NCI-H226 (cell line): Measurements from ENCODE around the gene CRTC3.
"Not testable (repeated sequence)": the region's sequence is repeated elsewhere in the genome, so short reads cannot be mapped to it uniquely, and the experiment has no call there.

Experiments used
- DNase-seq: peaks from one replicate; pipeline ENCODE4 v3.0.0-alpha.2; 2015

Gene CRTC3

DNA sequence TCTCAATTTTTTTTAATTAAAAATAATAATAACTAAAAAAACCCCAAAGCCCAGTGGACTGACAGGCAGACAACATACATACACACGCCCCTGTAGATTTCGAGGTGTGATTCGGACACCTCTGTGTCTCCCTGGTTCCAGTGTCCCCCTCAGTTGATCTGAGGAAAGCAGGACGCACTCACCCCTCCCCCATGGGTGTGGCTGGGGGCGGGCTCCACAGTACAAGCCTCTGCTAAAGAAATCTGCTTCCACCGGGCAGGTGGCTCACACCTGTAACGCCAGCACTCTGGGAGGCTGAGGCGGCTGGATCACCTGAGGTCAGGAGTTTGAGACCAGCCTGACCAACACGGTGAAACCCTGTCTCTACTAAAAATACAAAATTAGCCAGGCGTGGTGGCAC lies 153.6 kb downstream of the CRTC3 start:
- no peak for DNase-seq

DNA sequence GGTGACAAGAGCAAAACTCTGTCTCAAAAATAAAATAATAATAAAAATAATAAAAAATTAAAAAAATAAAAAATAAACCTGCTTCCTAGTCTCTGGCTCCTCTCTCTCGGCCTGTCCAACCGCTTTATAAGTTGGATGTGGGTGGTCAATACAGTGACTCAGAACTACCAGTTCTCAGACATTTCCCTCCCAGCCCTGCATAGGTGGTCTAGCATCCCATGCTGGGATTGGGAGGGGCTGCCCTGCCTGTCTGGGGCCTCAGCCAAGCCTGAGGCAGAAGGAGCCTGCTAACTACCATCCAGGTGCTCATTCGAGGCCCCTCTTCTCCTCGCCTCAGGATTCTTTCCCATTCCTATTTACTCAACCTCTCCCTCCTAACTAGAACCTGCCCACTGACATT lies 154.2 kb downstream of the CRTC3 start:
- DNase-seq, result no peak

DNA sequence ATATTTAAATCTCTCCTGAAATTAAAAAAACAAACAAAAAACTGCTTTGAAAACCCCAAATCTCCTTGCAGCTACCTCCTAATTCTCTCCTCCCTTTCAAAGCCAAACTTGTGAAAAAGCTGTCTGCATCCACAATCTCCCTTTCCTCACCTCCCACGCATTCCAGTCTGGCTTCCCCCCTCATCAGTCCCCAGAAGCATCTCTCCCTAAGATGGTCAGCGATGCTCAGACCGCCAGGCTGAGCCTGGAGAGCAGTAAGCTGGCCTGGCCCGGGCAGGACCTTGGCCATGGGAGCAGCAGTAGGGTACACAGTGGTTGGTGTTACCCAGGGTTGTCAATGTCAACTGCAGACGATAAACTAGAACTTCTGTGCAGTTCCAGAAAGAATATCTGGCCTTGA lies 154.6 kb downstream of the CRTC3 start:
- peak; percentile 7 for DNase-seq

DNA sequence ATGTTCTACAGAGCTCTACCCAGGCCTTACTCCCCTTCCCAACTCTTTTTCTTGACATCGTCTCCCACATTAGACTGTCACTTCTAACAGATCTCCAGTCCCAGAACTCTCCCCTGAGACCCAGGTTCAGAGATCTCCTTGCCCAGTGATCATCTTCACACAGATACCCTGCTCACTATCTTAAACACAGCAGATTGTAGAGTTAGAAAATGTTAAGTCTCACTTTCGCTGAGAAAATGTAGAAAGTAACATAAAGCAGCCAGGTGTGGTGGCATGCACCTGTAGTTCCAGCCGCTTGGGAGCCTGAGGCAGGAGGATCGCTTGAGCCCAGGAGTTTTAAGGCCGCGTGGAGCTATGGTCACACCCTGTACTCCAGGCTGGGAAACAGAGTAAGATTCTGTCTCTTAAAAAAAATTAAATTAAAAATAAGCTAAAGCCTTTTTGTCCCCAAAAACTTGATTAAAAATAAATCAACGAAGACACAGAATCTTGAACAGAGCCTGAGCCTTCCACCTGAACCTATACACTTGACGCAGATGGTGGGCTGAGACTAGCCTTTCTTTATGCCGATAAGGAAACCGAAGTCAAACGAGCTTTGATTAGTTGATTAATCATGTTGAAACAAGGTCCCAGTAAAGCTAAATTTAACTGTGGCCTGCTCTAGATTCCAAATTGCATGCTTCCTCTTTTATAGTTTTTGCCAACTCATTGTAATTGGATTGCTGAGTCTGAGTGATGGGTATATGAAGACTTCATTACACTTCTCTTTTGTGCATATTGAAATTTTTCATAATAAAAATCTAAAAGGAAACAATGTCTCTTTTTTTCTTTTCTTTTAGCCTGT lies 156.1 kb downstream of the CRTC3 start:
- DNase-seq, result no peak

DNA sequence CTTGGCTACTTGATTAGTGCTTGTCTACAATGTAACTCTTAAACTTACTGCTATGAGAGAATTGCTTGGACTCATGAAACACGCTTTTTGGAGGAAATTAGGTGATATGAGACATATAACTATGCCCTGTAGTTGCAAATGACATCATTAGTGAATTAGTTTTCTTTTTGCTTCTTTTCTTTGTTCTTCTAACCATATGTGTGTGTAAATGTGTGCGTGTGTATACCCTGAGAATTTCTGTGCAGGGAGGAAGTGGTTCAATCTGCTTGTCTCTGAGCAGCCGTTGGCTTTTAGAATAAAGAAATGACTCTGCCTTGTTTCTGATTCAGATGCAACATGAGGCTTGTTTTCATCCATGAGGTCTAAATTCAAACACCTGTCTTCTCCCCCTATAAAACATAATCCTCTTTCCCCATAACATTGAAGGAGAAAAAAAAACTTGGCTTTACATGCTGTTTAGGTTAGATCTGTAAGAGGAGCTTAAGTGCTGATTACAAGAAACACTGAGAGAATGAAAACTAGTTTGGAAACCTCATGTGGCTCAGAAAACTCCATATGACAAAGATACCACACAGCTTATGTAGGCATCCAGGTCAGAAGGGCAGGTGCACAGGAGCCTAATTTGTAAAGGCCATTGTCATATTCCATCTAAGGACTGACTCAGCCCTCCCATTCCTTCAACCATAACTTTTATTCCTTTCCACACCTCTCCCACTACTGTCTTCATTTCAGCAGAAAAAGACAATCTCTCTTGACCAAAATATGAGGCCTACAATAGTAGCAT lies 156.9 kb downstream of the CRTC3 start:
- no peak for DNase-seq

DNA sequence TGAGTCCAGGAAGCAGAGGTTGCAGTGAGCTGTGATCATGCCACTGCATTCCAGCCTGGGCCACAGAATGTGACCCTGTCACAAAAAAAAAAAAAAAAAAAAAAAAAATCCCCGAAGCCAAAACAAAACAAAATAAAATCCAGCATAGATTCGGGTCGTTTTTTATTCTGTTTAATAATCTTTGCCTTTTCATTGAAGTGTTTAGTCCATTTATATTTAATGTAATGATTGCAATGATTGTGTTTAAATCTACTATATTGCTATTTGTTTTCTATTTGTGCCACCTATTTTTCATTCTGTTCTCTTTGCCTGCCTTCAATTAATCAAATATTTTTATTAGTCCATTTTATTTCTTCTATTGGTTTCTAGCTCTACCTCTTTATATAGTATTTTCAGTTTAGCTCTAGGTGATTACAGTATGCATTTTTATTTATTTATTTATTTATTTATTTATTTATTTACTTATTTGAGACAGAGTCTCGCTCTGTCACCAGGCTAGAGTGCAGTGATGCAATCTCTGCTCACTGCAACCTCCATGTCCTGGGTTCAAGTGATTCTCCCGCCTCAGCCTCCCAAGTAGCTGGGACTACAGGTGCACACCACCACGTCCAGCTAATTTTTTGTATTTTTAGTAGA lies 159.7 kb downstream of the CRTC3 start:
- not testable (repeated sequence) for DNase-seq

DNA sequence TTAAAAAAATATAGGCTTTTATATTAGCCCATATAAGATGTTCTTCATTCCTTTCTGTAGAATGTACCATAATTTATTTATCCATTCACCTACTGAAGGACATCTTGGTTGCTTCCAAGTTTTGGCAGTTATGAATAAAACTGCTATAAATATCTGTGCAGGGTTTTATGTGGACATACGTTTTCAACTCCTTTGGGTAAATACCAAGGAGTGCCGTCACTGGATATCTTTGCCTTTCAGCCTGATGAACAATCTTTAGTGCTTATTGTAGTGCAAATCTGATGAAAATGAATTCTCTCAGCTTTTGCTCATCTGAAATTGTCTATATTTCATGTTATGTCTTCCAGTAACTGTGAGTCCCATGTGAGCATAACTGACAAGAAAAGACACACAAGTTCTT lies 160.9 kb downstream of the CRTC3 start:
- no peak for DNase-seq

DNA sequence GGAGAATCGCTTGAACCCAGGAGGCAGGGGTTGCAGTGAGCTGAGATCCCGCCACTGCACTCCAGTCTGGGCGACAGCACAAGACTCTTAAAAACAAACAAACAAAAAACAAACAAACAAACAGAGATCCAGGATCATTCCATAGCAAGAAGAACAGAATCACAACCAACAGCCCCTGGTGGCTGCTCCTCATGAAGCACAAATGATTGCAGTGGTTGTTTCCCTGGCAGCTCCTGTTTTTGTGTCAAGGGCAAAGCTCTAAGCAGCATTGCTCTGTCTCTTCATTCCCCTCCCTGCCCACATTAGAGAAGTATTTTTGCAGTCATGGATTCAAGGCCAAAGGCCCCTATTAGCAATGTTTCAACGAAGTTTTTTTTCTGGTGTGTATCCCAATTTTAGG lies 161.6 kb downstream of the CRTC3 start:
- no peak for DNase-seq

DNA sequence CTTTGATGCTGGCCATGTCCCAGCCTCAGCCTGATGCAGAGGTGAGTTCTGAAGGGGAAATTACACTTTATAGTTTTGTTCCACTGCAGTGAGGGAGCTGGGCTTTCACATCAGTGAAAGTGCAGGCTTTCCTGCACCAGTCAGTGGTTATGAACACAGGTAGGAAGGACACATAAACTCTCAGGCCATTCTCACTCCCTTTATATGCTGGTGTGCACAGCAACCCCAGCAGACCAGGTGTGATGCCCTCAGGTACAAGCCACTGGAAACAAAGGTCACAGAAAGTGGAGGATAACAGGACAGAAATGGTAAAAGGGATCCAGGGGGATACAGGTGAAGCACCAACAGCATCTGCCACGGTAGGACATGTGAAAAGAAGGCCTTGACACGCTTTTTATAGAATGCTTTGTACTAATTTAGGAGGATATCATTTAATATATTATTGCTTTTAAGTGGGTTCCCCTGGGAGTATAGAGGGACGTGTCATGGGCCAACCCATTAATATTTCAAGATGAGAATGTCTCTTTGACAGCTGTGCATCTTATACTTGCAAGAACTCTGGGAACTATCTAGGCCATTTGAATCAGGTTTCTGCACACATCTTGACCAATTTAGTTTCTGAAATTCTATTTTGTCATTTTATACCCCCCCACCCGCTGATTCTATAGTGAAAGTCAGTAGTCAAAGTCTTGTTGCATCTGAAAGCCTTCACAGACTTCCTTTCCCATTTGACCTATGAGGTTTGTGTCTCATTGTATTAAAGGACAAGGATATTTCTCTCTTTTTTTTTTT lies 162.5 kb downstream of the CRTC3 start:
- no peak for DNase-seq
